Gastroesophageal sphincter (tissue), 3 donors: Measurements from ENCODE around the gene ACTA1.

Source experiments
- CTCF ChIP-seq, 4 experiments: fragments of 200-600 bp in 2 of 4; fragments of 450-650 bp in 2 of 4; sonication (generic) in 1 of 4; IDR thresholded peaks; one replicate each; pipeline ENCODE4 v1.5.1; 2017 to 2019; ENCODE audit warnings: antibody characterized with exemption in 4 of 4, mild to moderate bottlenecking in 2 of 4, moderate library complexity in 2 of 4
- EP300 ChIP-seq: sonication (generic); formaldehyde crosslinking; IDR thresholded peaks from one replicate; pipeline ENCODE4 v1.6.1; 2017; ENCODE audit warnings: antibody characterized with exemption, mild to moderate bottlenecking
- POLR2A ChIP-seq, 2 donors: fragments of 450-650 bp; IDR thresholded peaks; one replicate each; pipeline ENCODE4 v1.6.1; 2017; ENCODE audit warnings: antibody characterized with exemption in 2 of 2, mild to moderate bottlenecking in 2 of 2, moderate library complexity in 1 of 2
- POLR2AphosphoS5 ChIP-seq: sonication (generic); formaldehyde crosslinking; IDR thresholded peaks from one replicate; pipeline ENCODE4 v1.6.1; 2017; ENCODE audit warnings: antibody characterized with exemption

- TF ChIP-seq CTCF (IDR thresholded peaks at IDR 0.05) (no peak), POLR2A (IDR thresholded peaks at IDR 0.05) (no peak), POLR2AphosphoS5 (no peak), EP300 (no peak)
These were observed 36.1 kb downstream of the ACTA1 start for GRCh38 chr1:229397762-229398161.
